HUDEP-2 (cell line): Measurements from ENCODE around the gene PDLIM1.

Source experiments
- DNase-seq, 76 experiments: peaks; one replicate each; lab custom pipeline; 2025; ENCODE audit not compliant: unreplicated experiment in 76 of 76; lab: John Stamatoyannopoulos, UW

Gene PDLIM1

GRCh38 chr10:95266674-95267095, 24.1 kb downstream of the PDLIM1 start:
- peak in 40 of 76 experiments; percentile 6 to 86 (median 61) for DNase-seq

- no peak for DNase-seq
Measured at GRCh38 chr10:95265572-95265971, 25.2 kb downstream of the PDLIM1 start.

GRCh38 chr10:95264227-95265051, 26.4 kb downstream of the PDLIM1 start:
- DNase-seq = no peak

DNA sequence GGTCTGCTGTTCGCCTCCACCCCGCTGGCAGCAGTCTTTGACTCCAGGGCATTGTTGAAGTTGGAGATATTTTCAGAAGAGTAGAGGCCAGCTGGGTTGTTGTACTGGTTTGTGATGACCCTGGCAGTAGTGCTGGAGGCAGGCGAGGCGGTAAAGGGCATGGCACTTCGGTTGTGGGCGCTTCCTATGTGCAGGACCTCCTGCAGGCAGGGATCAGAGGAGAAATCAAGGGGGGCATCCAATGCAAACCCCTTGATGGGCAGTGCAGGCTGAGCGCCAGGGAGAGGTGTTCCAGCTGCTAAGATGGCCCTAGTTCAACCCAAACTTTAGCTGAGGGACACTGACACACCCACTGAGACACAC, 27.0 kb downstream of the PDLIM1 start:
- no peak for DNase-seq

GRCh38 chr10:95262763-95263518, 27.9 kb downstream of the PDLIM1 start:
- DNase-seq = no peak

- no peak for DNase-seq
Measured at GRCh38 chr10:95261926-95262325, 28.9 kb downstream of the PDLIM1 start.

DNA sequence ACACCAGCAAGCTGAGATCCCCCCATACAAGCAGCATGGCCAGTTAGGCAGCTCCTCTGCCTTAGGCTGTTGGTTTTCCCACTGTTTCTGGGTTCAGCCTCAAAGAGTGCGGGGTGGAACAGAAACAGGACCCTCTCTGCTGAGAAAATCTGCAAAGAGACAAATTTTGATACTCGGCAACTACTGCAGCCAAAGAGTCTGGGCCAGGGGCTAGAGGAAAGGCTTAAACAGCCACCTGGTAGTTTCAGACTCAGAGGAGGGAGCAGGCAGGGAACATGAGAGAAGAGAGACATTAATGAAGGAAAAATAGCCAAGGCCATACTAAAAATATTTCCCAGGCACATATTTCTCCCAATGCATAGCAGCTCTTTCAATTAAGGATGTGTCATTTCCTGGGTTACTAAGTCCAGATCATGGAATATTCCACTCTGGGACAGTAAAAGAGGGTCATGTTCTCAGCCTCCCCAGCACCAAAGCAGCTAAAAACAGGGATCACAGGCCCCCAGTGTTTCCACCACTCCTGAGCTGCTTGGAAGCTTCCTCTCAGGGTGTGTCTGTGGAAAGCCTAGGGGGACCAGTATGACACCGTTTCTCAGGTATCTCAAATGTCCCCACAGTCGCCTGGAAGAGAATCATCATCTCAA, 29.8 kb downstream of the PDLIM1 start:
- no peak for DNase-seq

GRCh38 chr10:95260397-95260881, 30.4 kb downstream of the PDLIM1 start:
- DNase-seq = peak in 16 of 76 experiments; percentile 6 to 47 (median 24)

GRCh38 chr10:95257849-95258248, 33.0 kb downstream of the PDLIM1 start:
- no peak for DNase-seq

GRCh38 chr10:95256268-95256667, 34.5 kb downstream of the PDLIM1 start:
- DNase-seq = no peak

GRCh38 chr10:95254629-95255028, 36.2 kb downstream of the PDLIM1 start:
- no peak for DNase-seq

- no peak for DNase-seq
Measured at GRCh38 chr10:95253686-95254085, 37.1 kb downstream of the PDLIM1 start.

DNA sequence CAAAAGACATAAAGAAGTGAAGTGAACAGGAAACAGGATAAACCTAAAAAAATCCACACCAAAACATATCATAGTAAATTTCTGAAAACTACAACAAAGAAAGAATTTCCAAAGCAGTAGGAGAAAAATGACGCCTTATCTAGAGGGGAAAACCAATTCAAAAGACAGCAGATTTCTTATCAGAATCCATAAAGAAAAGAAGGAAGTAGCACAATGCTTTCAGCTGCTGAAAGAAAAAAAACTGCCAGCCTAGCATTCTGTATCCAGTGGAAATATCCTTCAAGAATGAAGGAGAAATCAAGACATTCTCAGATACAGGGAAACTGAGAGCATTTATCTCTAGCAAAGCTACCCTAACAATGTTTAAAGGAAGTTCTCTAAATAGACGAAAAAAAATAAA, 37.8 kb downstream of the PDLIM1 start:
- no peak for DNase-seq

GRCh38 chr10:95250856-95251255, 39.9 kb downstream of the PDLIM1 start:
- DNase-seq = no peak

DNA sequence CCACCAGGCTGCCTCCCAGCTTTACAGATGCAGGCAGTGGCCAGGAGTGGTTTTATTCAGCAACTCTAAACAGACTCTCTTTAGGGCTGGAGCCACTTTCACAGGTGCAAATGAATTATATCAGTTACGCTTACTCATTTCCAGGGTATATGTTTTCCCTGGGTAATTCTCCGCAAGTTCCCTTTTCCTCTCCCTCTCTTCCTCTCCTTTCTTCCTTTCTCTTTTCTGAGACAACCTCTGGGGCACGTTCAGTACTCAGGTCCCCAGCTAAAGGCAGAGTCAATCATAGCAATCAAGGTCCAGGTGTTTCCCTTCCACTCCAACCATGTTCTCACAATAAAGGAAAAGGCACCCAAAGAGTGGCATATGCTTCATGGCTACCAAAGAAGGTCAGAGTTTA, 41.3 kb downstream of the PDLIM1 start:
- DNase-seq = no peak

GRCh38 chr10:95248989-95249388, 41.8 kb downstream of the PDLIM1 start:
- DNase-seq = no peak

GRCh38 chr10:95247881-95248583, 42.8 kb downstream of the PDLIM1 start:
- DNase-seq = no peak

DNA sequence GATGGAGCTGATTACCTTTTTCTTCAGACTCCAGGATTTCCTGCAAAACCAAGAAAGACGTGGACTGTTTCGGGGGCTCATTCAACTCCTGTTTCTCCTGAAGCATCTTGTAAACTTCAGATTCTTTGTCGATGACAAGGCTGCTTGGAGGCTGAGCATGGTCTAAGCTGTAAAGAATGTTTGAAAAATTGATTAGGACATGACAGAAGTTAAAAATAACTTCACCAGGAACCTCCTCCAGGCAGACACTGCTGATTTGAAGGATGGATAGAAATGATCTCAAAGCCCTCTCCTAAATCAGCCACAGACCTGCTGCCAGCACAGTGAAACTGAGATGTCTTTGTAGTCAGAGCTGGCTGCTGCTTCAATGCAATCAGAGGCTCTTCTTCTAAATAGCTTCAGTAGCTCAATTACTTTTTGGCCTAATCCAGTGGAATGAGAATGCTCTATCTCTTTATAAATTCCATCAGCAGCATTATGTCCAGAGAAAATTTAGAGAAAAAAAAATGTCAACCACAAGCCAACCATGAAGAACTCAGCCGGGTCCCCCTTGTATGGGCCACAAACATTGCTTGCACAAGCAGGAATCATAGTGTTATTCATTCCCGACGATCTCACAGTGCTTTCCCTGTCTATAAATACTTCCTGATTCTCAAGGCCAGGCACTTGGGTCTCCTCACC, 43.5 kb downstream of the PDLIM1 start:
- no peak for DNase-seq

GRCh38 chr10:95246582-95247051, 44.2 kb downstream of the PDLIM1 start:
- DNase-seq = peak in 61 of 76 experiments; percentile 5 to 67 (median 41)
